HG02759 (cell line): Measurements from ENCODE around the gene DLGAP4.
A peak's percentile ranks its signal among the peaks of the same experiment; 100 is the strongest.
"Not testable (repeated sequence)": the region's sequence is repeated elsewhere in the genome, so short reads cannot be mapped to it uniquely, and the experiment has no call there.

ENCODE experiments used
- ATAC-seq: cut with Tn5 transposase; IDR thresholded peaks from one replicate; pipeline ENCODE4 v1.9.1; 2021; ENCODE audit warnings: mild to moderate bottlenecking, moderate library complexity; ENCODE audit not compliant: unreplicated experiment

Gene DLGAP4

GRCh38 chr20:36547186-36548005 lies 241.3 kb downstream of the DLGAP4 start:
- ATAC-seq, result no peak

GRCh38 chr20:36548006-36548315 lies 241.8 kb downstream of the DLGAP4 start:
- no peak for ATAC-seq

GRCh38 chr20:36548704-36549627 lies 242.8 kb downstream of the DLGAP4 start:
- no peak for ATAC-seq

- ATAC-seq, result no peak
Observed at GRCh38 chr20:36549628-36549941, 243.4 kb downstream of the DLGAP4 start.

- ATAC-seq, result no peak
Observed at GRCh38 chr20:36549942-36550789, 244.0 kb downstream of the DLGAP4 start.

GRCh38 chr20:36550790-36551299 lies 244.7 kb downstream of the DLGAP4 start:
- ATAC-seq, result no peak

- ATAC-seq, result no peak
Observed at GRCh38 chr20:36555248-36555647, 249.1 kb downstream of the DLGAP4 start.

GRCh38 chr20:36562724-36563123 lies 256.6 kb downstream of the DLGAP4 start:
- ATAC-seq, result no peak

GRCh38 chr20:36563374-36563773 lies 257.2 kb downstream of the DLGAP4 start:
- no peak for ATAC-seq

GRCh38 chr20:36564078-36564725 lies 258.1 kb downstream of the DLGAP4 start:
- not testable (repeated sequence) for ATAC-seq

- ATAC-seq, result not testable (repeated sequence)
Observed at GRCh38 chr20:36564726-36565121, 258.6 kb downstream of the DLGAP4 start.

GRCh38 chr20:36565520-36565919 lies 259.4 kb downstream of the DLGAP4 start:
- ATAC-seq, result no peak

- ATAC-seq, result no peak
Observed at GRCh38 chr20:36569847-36570429, 263.8 kb downstream of the DLGAP4 start.

GRCh38 chr20:36571564-36572504 lies 265.7 kb downstream of the DLGAP4 start:
- no peak for ATAC-seq

GRCh38 chr20:36572701-36573102 lies 266.6 kb downstream of the DLGAP4 start:
- ATAC-seq, result peak; percentile 3

- ATAC-seq, result peak; percentile 77
Observed at GRCh38 chr20:36573103-36573797, 267.1 kb downstream of the DLGAP4 start, which contains the start of gene TGIF2. TSS of gene TGIF2 (plus strand) at chr20:36573597. CDS start at chr20:36578775, 5,178 bp downstream.

GRCh38 chr20:36573798-36574365 lies 267.7 kb downstream of the DLGAP4 start:
- ATAC-seq, result no peak
